K562 (cell line): ENCODE measurements around the gene ARL2. TPM values are rescaled to one million over a fixed set of nuclear protein-coding genes. Genes with fewer than 3 reads are reported as not detected.
"Not testable (repeated sequence)": the region's sequence is repeated elsewhere in the genome, so short reads cannot be mapped to it uniquely, and the experiment has no call there.

ENCODE experiments used
- ATAC-seq: fragments of 200-7000 bp; cut with Tn5 transposase; 3 replicates; pipeline ENCODE4 v1.9.1; 2020; ENCODE audit warnings: moderate library complexity
- BruUV-seq: library from RNA; stranded (reverse); fragments of 400-500 nt; replicated peaks from 2 replicates; lab custom pipeline; 2021; lab: Mats Ljungman, UMichigan
- CTCF ChIA-PET: fragments of 300-600 bp; formaldehyde crosslinking; extraction: SDS; loops from one replicate; lab custom pipeline; 2021; ENCODE audit warnings: low intra/inter-chr PET ratio; lab: Yijun Ruan, JAX
- POLR2A ChIA-PET: fragments of 300-600, 350-650 bp; sonication (Branson Sonifier 250); formaldehyde crosslinking; extraction: SDS; loops from one replicate; lab custom pipeline; 2021; ENCODE audit warnings: antibody characterized with exemption, inconsistent platforms; lab: Yijun Ruan, JAX
- DNase-seq, 4 experiments: peaks; one replicate each; pipeline versions ENCODE4 v3.0.0 to v3.0.0-alpha.2; 2011 to 2018; ENCODE audit warnings: low spot score in 3 of 4, mixed read lengths in 3 of 4; ENCODE audit errors: extremely low read depth in 1 of 4
- FAIRE-seq: peaks from 2 replicates; lab custom pipeline; 2011; peaks lifted over from hg19 to GRCh38; lab: Jason Lieb, UNC
- H2AFZ ChIP-seq: 2 replicates; pipeline ENCODE4 v1.6.0; 2011; ENCODE audit warnings: low read depth, low read length, control low read depth, inconsistent platforms
- H3K27ac ChIP-seq: fragments of 200-600 bp; 3 replicates; pipeline ENCODE4 v1.8.0; 2011; ENCODE audit warnings: low read depth, mild to moderate bottlenecking, control low read depth, inconsistent platforms, low read length, moderate library complexity, mixed read lengths; ENCODE audit errors: extremely low read depth
- H3K27me3 ChIP-seq, 2 experiments: fragments of 300-600 bp in 1 of 2; 2 replicates in 1 of 2; 3 replicates in 1 of 2; pipeline versions ENCODE4 v1.6.0 to v1.8.0; 2011; ENCODE audit warnings: inconsistent platforms in 2 of 2, low read length in 2 of 2, mild to moderate bottlenecking in 1 of 2, mixed read lengths in 1 of 2, moderate library complexity in 1 of 2; ENCODE audit not compliant: control insufficient read depth in 2 of 2, insufficient read depth in 2 of 2
- H3K36me3 ChIP-seq: fragments of 300-600 bp; 3 replicates; pipeline ENCODE4 v1.8.0; 2011; ENCODE audit warnings: mild to moderate bottlenecking, low read length, inconsistent platforms; ENCODE audit not compliant: control insufficient read depth, insufficient read depth
- H3K4me1 ChIP-seq, 2 experiments: fragments of 200-600 bp in 1 of 2; replicated peaks in 1 of 2; 2 replicates in 1 of 2; 3 replicates in 1 of 2; pipeline versions ENCODE4 v1.5.1 to v1.8.0; 2011; ENCODE audit warnings: inconsistent platforms in 2 of 2, low read length in 2 of 2, mild to moderate bottlenecking in 1 of 2, mixed read lengths in 1 of 2, moderate library complexity in 1 of 2; ENCODE audit not compliant: control insufficient read depth in 2 of 2, insufficient read depth in 2 of 2
- H3K4me2 ChIP-seq: 2 replicates; pipeline ENCODE4 v1.6.1; 2011; ENCODE audit warnings: low read length, control low read depth, inconsistent platforms, mixed read lengths; ENCODE audit not compliant: insufficient read depth
- H3K4me3 ChIP-seq: fragments of 200-600 bp; sonication (generic), shearing (Covaris generic); 2 replicates; pipeline ENCODE4 v1.5.1; 2016; ENCODE audit warnings: control low read depth, inconsistent platforms
- H3K79me2 ChIP-seq: fragments of 200-600 bp; 3 replicates; pipeline ENCODE4 v1.8.0; 2011; ENCODE audit warnings: low read length, inconsistent platforms; ENCODE audit not compliant: control insufficient read depth, insufficient read depth
- H3K9ac ChIP-seq, 2 experiments: 2 replicates each; pipeline versions ENCODE4 v1.6.0 to v1.6.1; 2011; ENCODE audit warnings: low read depth in 2 of 2, low read length in 2 of 2, control low read depth in 1 of 2, inconsistent platforms in 1 of 2, mild to moderate bottlenecking in 1 of 2, mixed read lengths in 1 of 2; ENCODE audit not compliant: insufficient read depth in 1 of 2
- H3K9me1 ChIP-seq: one replicate; pipeline ENCODE4 v1.6.0; 2011; ENCODE audit warnings: inconsistent platforms, mild to moderate bottlenecking, low read length, moderate library complexity; ENCODE audit not compliant: control insufficient read depth, insufficient read depth
- H3K9me3 ChIP-seq: replicated peaks from 2 replicates; pipeline ENCODE4 v1.5.1; 2011; ENCODE audit warnings: low read depth, low read length, inconsistent platforms; ENCODE audit not compliant: control insufficient read depth, insufficient read depth
- H4K20me1 ChIP-seq: replicated peaks from 2 replicates; pipeline ENCODE4 v1.6.1; 2011; ENCODE audit warnings: low read length, inconsistent platforms, mixed read lengths; ENCODE audit not compliant: control insufficient read depth, insufficient read depth
- ATF4 ChIP-seq: fragments of 450-650 bp; formaldehyde crosslinking; IDR thresholded peaks from 2 replicates; pipeline ENCODE4 v1.4.0; 2022; ENCODE audit warnings: mild to moderate bottlenecking, moderate library complexity
- CHD2 ChIP-seq: IDR thresholded peaks from 2 replicates; pipeline ENCODE4 v1.6.1; 2011; ENCODE audit warnings: low read depth, low read length
- NCOA6 ChIP-seq: fragments of 450-650 bp; IDR thresholded peaks from 2 replicates; pipeline ENCODE4 v1.6.1; 2017; ENCODE audit warnings: mild to moderate bottlenecking
- POU5F1 ChIP-seq: fragments of 150-350 bp; IDR thresholded peaks from 2 replicates; pipeline ENCODE4 v1.6.1; 2014; ENCODE audit warnings: borderline replicate concordance, low read length, low read depth, mild to moderate bottlenecking; ENCODE audit not compliant: partially characterized antibody
- SOX6 ChIP-seq: fragments of 450-650 bp; IDR thresholded peaks from 2 replicates; pipeline ENCODE4 v1.6.1; 2014; ENCODE audit warnings: mild to moderate bottlenecking
- TAF15 ChIP-seq: fragments of 200-400 bp; formaldehyde crosslinking; IDR thresholded peaks from 2 replicates; pipeline ENCODE4 v1.6.1; 2017; ENCODE audit warnings: mild to moderate bottlenecking, low read depth, low read length, moderate library complexity
- USF1 ChIP-seq: sonication (generic); formaldehyde crosslinking; IDR thresholded peaks from 2 replicates; pipeline ENCODE4 v1.9.0; 2022; ENCODE audit warnings: mild to moderate bottlenecking, missing genetic modification reagents
- YBX1 ChIP-seq: fragments of 450-650 bp; IDR thresholded peaks from 2 replicates; pipeline ENCODE4 v1.7.1; 2016; ENCODE audit warnings: mild to moderate bottlenecking
- ZNF24 ChIP-seq: fragments of 450-650 bp; IDR thresholded peaks from 2 replicates; pipeline ENCODE4 v1.6.1; 2016
- ZNF449 ChIP-seq: fragments of 250-450 bp; sonication (Bioruptor Pico); IDR thresholded peaks from 2 replicates; pipeline ENCODE4 v1.8.0; 2022; ENCODE audit warnings: moderate library complexity, mild to moderate bottlenecking, inconsistent platforms
- ZNF785 ChIP-seq: fragments of 250-450 bp; sonication (Bioruptor Pico); IDR thresholded peaks from 2 replicates; pipeline ENCODE4 v1.4.0; 2020; ENCODE audit warnings: mild to moderate bottlenecking
- WGBS: fragments of 100-300 bp; shearing (Covaris generic); methylation state at CpG from one replicate; pipeline ENCODE4 v1.1.6; 2016; ENCODE audit warnings: low coverage, mixed read lengths; ENCODE audit not compliant: insufficient coverage; ENCODE audit errors: missing lambda C conversion rate; 5-methylcytosine and 5-hydroxymethylcytosine counted together
- in situ Hi-C: fragments of 300-500 bp; cut with MboI; formaldehyde crosslinking; loops from 4 replicates; pipeline ENCODE4 v1.15.0; 2018; ENCODE audit warnings: inconsistent platforms, mixed read lengths
- intact Hi-C: fragments of 100-400 bp; cut with micrococcal nuclease; formaldehyde crosslinking; loops from 2 replicates; pipeline ENCODE4 v1.14.2; 2022
- polyA plus RNA-seq, 8 experiments: library from polyadenylated mRNA; depleted of rRNA in 4 of 8; stranded (reverse) in 5 of 8; unstranded in 3 of 8; fragments of >200 nt; fragmentation: Nextera tagmentation in 2 of 8; fragmentation: Illumina TruSeq in 1 of 8; extraction: Ambion mirVana in 2 of 8; extraction: Trizol in 1 of 8; gene quantifications; 2 replicates each; pipeline versions ENCODE4 v1.2.1 to v1.2.3, GENCODE V29; 2011 to 2014; ENCODE audit warnings: inconsistent platforms in 1 of 8, missing spikeins in 1 of 8
- total RNA-seq, 7 experiments: library from RNA; depleted of rRNA in 6 of 7; stranded (reverse); fragments of >200 nt in 6 of 7; fragmentation: Illumina TruSeq in 2 of 7; extraction: Trizol in 2 of 7; gene quantifications; 2 replicates each; pipeline versions ENCODE4 v1.2.1 to v1.2.3, GENCODE V29; 2011 to 2021; ENCODE audit warnings: low replicate concordance in 1 of 7

Gene ARL2
- total and polyA plus RNA-seq, 9 of the 15 experiments (the other 6 are each of a cell fraction or from before 2014, with no cell fraction given): 5.7 to 154 (median 92.2) TPM

DNA sequence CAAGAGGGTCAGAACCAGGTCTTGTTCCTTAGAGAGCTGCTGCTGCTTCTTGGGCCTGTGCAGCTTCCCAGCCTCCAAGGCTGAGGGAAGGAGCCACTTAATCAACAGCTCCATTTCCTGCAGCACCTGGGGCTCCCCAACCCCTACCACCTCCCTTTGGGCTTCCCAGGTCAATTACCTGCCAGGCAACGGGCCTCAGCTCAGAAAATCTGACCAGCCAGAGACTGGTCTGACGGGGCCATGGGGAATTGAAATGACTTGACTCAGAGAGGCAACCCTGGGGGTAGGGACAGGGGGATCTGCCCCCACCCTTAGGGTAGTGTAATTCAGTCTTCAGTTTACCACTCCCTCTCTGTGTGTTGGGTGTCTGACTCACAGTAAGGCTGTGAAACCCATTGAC, 37.3 kb upstream of the ARL2 start:
- FAIRE-seq (no peak), ATAC-seq (no peak)
- H3K27me3 ChIP-seq: no peaks in the 10 kb centered on the region
- H3K4me2 ChIP-seq: no peak overlapping the region
- no peaks in the 10 kb centered on the region for H3K36me3 ChIP-seq
- H3K79me2 ChIP-seq: no peaks in the 10 kb centered on the region
- no peaks in the 10 kb centered on the region for H3K9me3 ChIP-seq
- in situ Hi-C loops: no loop called here
- no peaks in the 10 kb centered on the region for H4K20me1 ChIP-seq
- no peak for TF ChIP-seq ZNF24
- no peak for TF ChIP-seq ZNF785 (CRISPR knock-in tag)
- TF ChIP-seq NCOA6: no peak
- no peak for TF ChIP-seq SOX6
- TF ChIP-seq ATF4 (CRISPR knock-in tag): no peak
- no peak for TF ChIP-seq POU5F1
- no peak for TF ChIP-seq USF1 (CRISPR knock-in tag)
- no peak for TF ChIP-seq YBX1
- TF ChIP-seq CHD2: no peak
- no peak for TF ChIP-seq ZNF449 (CRISPR knock-in tag)
- no peak for TF ChIP-seq TAF15
- TF ChIP-seq, all 486 proteins: peak for 0
- 13% methylated on average over 2 of the region's 2 CpGs for WGBS
- ChIA-PET POLR2A (interaction anchor here (0.8 to 1.1 kb wide), 2 partner anchors 141 to 167 kb away, joined by 5 to 6 read pairs; partner anchors contain the start of gene ZNHIT2), CTCF (no interaction called here)
- Histone ChIP-seq H3K4me1 (peaks cover 4 to 7% of the 10 kb centered on the region in 2 experiments; a peak in 4 of 5 replicates), H3K9ac (no peak overlapping the region), H3K4me3 (no peak overlapping the region), H3K27ac (no peak overlapping the region), H2AFZ (no peak overlapping the region), H3K9me1 (no peaks in the 10 kb centered on the region)
- no peak for DNase-seq
- intact Hi-C loops: no loop called here
- no TSS peak for BruUV-seq

- DNase-seq, in situ Hi-C loops, H3K4me3 ChIP-seq, H3K4me2 ChIP-seq, H3K9ac ChIP-seq, FAIRE-seq, H2AFZ ChIP-seq, CTCF ChIA-PET, H3K36me3 ChIP-seq, intact Hi-C loops, H3K4me1 ChIP-seq, H3K27ac ChIP-seq, H3K79me2 ChIP-seq, H3K27me3 ChIP-seq, H3K9me1 ChIP-seq, POLR2A ChIA-PET, BruUV-seq, H3K9me3 ChIP-seq, ATAC-seq, H4K20me1 ChIP-seq: not testable (repeated sequence)
- 79% methylated on average over 5 of the region's 5 CpGs for WGBS
These were observed 30.6 kb upstream of the ARL2 start for GRCh38 chr11:64983339-64983738.
